H4 (cell line): ENCODE results near the gene PHPT1. TPM values are rescaled to one million over a fixed set of nuclear protein-coding genes. Genes with fewer than 3 reads are reported as not detected.
"Not testable (repeated sequence)": the region's sequence is repeated elsewhere in the genome, so short reads cannot be mapped to it uniquely, and the experiment has no call there.

Source experiments
- DNase-seq: peaks from one replicate; pipeline ENCODE4 v3.0.0-alpha.2; 2015; ENCODE audit warnings: low spot score
- total RNA-seq: library from RNA; depleted of rRNA; stranded (reverse); fragments of >200 nt; shearing (Covaris generic); gene quantifications from 2 replicates; pipeline ENCODE4 v1.2.3, GENCODE V29; 2014

Gene PHPT1
- total RNA-seq, 1 experiment from 2014 or later = 100 TPM

- no peak for DNase-seq
Observed at GRCh38 chr9:136860529-136860928, 11.3 kb downstream of the PHPT1 start.

GRCh38 chr9:136860933-136861873 is 12.0 kb downstream of the PHPT1 start:
- no peak for DNase-seq

GRCh38 chr9:136861874-136862457 is 12.8 kb downstream of the PHPT1 start:
- DNase-seq = no peak

GRCh38 chr9:136862849-136863622 is 13.8 kb downstream of the PHPT1 start:
- DNase-seq = no peak

- DNase-seq = no peak
Observed at GRCh38 chr9:136863623-136864273, 14.5 kb downstream of the PHPT1 start.

GRCh38 chr9:136865041-136865767 is 16.0 kb downstream of the PHPT1 start:
- no peak for DNase-seq

GRCh38 chr9:136865768-136866103 is 16.5 kb downstream of the PHPT1 start:
- no peak for DNase-seq

GRCh38 chr9:136866898-136867421 is 17.8 kb downstream of the PHPT1 start:
- DNase-seq = not testable (repeated sequence)

- DNase-seq = no peak
Observed at GRCh38 chr9:136867480-136867879, 18.3 kb downstream of the PHPT1 start.

- DNase-seq = no peak
Observed at GRCh38 chr9:136867917-136868316, 18.7 kb downstream of the PHPT1 start.

GRCh38 chr9:136868644-136869043 is 19.4 kb downstream of the PHPT1 start:
- DNase-seq = no peak

GRCh38 chr9:136869611-136870010 is 20.4 kb downstream of the PHPT1 start:
- DNase-seq = not testable (repeated sequence)

- DNase-seq = no peak
Observed at GRCh38 chr9:136875155-136875554, 25.9 kb downstream of the PHPT1 start.

GRCh38 chr9:136876476-136876875 is 27.3 kb downstream of the PHPT1 start:
- DNase-seq = no peak

- DNase-seq = no peak
Observed at GRCh38 chr9:136880651-136881050, 31.4 kb downstream of the PHPT1 start.

GRCh38 chr9:136881691-136882108 is 32.5 kb downstream of the PHPT1 start:
- DNase-seq = no peak

- peak; percentile 86 for DNase-seq
Observed at GRCh38 chr9:136882109-136882946, 33.1 kb downstream of the PHPT1 start.

GRCh38 chr9:136882947-136883283 is 33.7 kb downstream of the PHPT1 start:
- not testable (repeated sequence) for DNase-seq

GRCh38 chr9:136883670-136884069 is 34.5 kb downstream of the PHPT1 start:
- DNase-seq = not testable (repeated sequence)

GRCh38 chr9:136885950-136886578 is 36.9 kb downstream of the PHPT1 start, which contains the start of gene TRAF2:
Gene TRAF2, plus strand, starts transcription at chr9:136886516. Its CDS starts 12,225 bp downstream, at chr9:136898741.
- DNase-seq = peak; percentile 96
